HCEC 1CT (cell line): ENCODE measurements around the gene HSPA5.
"Not testable (repeated sequence)": the region's sequence is repeated elsewhere in the genome, so short reads cannot be mapped to it uniquely, and the experiment has no call there.

Experiments used
- DNase-seq: peaks from one replicate; pipeline ENCODE4 v3.0.0-alpha.2; 2017

HSPA5 gene

GRCh38 chr9:125241000-125241862, at the start of gene HSPA5:
Gene HSPA5, minus strand, starts transcription at chr9:125241343. Its CDS starts 217 bp downstream, at chr9:125241126.
- DNase-seq, result peak; percentile 99

GRCh38 chr9:125286935-125287433, 45.8 kb upstream of the HSPA5 start:
- DNase-seq, result not testable (repeated sequence)

GRCh38 chr9:125284855-125285254, 43.7 kb upstream of the HSPA5 start:
- no peak for DNase-seq

DNA sequence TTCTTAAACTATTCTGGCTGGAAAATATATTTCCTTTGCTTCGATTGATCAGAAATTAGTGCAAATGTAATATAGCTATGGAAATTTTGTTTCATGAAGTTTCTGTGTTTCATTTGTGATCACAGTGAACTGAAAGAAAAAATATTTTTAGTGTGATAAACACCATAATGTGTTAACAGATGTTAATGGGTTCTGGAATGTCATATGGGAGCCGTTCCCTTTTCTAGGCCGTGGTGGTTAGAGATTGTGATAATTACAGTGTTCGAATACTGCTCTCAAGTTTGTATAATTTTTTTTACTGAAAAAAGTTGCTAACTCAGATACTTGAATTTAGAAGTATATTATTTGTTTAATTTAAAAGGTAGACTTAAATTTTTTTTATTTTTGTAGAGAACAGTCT, 39.8 kb upstream of the HSPA5 start:
- no peak for DNase-seq

- DNase-seq, result no peak
Observed at GRCh38 chr9:125277411-125277810, 36.3 kb upstream of the HSPA5 start.

GRCh38 chr9:125276771-125277170, 35.6 kb upstream of the HSPA5 start:
- no peak for DNase-seq

GRCh38 chr9:125272697-125273096, 31.6 kb upstream of the HSPA5 start:
- DNase-seq, result peak; percentile 55

DNA sequence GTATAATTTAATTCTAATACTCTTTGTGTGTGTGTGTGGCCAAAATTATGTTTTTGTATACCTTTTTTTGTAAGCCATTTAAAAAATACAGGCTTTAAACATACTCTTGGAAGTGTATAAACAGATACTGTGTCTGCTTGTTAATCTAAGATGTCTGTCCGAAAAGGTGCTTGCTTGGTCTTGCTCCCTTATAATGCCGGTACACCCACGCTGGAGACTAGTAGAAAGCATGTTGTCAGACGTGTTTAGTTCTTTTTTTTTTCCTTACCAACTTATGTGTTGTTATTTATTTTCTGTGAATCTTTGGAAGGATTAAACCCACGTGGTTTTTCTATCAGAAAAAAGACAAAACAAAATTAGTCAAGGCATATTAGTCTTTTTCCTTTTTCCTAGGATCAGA, 29.9 kb upstream of the HSPA5 start:
- DNase-seq, result no peak

GRCh38 chr9:125269014-125269397, 27.9 kb upstream of the HSPA5 start:
- DNase-seq, result no peak

- DNase-seq, result no peak
Observed at GRCh38 chr9:125268394-125269013, 27.4 kb upstream of the HSPA5 start.

DNA sequence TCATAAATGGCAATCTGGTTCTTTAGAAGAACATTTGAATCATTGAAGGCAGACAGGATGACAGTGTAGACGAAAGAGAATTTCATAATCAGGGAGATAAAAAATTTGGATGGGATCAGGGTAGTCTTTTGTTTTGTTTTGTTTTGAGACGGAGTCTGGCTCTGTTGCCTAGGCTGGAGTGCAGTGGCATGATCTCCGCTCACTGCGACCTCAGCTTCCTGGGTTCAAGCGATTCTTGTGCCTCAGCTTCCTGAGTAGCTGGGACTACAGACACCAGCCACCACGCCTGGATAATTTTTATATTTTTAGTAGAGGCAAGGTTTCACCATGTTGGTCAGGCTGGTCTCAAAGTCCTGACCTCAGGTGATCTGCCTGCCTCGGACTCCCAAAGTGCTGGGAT, 22.9 kb upstream of the HSPA5 start:
- not testable (repeated sequence) for DNase-seq

- no peak for DNase-seq
Observed at GRCh38 chr9:125262294-125262991, 21.3 kb upstream of the HSPA5 start.

GRCh38 chr9:125261501-125262293, 20.6 kb upstream of the HSPA5 start, which contains the start of gene GAPVD1:
Gene GAPVD1, plus strand, starts transcription at chr9:125261826. Its CDS starts 37,096 bp downstream, at chr9:125298922.
- DNase-seq, result peak; percentile 84

GRCh38 chr9:125260561-125260960, 19.4 kb upstream of the HSPA5 start:
- no peak for DNase-seq

GRCh38 chr9:125258832-125259534, 17.8 kb upstream of the HSPA5 start:
- DNase-seq, result no peak

- DNase-seq, result no peak
Observed at GRCh38 chr9:125258160-125258785, 17.1 kb upstream of the HSPA5 start.

DNA sequence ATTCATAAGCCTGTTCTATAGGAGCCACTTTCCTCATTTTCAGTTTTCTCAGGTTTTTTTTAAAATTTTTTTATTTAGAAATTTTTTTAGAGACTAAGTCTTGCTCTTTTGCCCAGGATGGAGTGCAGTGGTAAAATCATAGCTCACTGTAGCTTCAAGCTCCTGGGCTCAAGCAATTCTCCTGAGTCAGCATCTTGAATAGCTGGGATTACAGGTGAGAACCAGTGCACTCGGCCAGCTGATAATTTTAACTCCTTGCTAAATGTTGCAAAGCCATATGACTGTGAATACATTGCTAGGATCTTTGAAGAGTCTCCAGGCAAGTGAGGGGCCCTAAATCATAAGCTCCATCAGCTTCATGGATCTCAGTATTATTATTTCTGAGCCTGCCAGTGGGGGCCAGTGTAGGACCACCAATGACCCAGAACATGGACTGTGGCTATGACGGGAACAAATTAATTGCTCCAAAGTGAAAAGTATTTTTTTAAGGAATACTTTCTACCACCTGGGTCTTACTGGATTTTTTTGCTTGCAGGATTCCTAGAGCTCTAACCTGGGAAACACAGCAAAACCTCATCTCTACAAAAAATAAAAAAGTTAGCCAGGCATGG, 14.7 kb upstream of the HSPA5 start:
- DNase-seq, result no peak

GRCh38 chr9:125254231-125254630, 13.1 kb upstream of the HSPA5 start:
- DNase-seq, result no peak

DNA sequence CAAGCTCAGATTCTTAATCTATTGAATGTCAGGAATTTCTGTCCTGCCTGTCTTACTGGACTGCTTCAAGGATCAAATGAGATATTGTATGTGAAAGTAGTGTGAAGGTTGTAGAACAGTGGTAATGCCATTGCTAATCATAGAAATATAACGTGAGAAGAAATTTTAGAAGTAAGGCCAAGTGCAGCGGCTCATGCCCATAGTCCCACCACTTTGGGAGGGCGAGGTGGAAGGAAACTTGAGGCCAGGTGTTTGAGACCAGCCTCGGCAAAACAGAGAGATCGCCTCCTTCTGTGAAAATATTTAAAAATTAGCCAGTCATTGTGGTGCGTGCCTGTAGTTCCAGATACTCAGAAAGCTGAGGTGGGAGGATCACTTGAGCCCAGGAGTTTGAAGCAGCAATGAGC, 5.1 kb upstream of the HSPA5 start:
- no peak for DNase-seq

- DNase-seq, result no peak
Observed at GRCh38 chr9:125243792-125244260, 2.7 kb upstream of the HSPA5 start.
